ENCODE results near the gene OR52A5. TPM values are rescaled to one million over a fixed set of nuclear protein-coding genes. Genes with fewer than 3 reads are reported as not detected.
"Not testable (repeated sequence)": the region's sequence is repeated elsewhere in the genome, so short reads cannot be mapped to it uniquely, and the experiment has no call there.

OR52A5 gene
- not detected for polyA plus RNA-seq (ENCODE audit: insufficient read length)
- long read RNA-seq, donor 1, result 0 reads
- long read RNA-seq, donor 2, result 0 reads
- long read RNA-seq, donor 3, result 0 reads
- long read RNA-seq, donor 4, result 0 reads
- long read RNA-seq, donor 5, result 0 reads
- long read RNA-seq, donor 6, result 0 reads
- long read RNA-seq, donor 7, result 0 reads
- long read RNA-seq, donor 8, result 0 reads

DNA sequence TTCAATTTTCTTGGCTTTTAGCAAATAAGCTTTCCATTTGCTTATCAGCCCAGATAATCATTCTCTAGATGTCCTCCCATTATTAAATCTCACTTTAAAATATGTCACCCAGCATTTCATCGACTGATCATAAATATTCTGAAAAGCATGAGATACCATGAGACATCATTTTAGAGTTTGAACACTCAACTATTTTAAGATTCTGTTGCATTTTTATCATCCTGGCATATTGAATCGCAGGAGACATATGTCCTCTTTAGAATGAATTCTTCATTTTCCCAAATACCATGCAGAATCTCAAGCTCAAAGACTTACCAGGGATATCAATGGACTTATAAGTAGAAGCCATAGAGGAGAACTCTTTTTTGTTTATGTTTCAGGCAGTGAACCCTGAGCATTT, at the start of gene OR52A5:
OR52A5 (minus strand) TSS at position 361 of the 400 bp plus-strand sequence. CDS start 5,714 bp downstream, outside the sequence.
- no peak for DNase-seq

DNA sequence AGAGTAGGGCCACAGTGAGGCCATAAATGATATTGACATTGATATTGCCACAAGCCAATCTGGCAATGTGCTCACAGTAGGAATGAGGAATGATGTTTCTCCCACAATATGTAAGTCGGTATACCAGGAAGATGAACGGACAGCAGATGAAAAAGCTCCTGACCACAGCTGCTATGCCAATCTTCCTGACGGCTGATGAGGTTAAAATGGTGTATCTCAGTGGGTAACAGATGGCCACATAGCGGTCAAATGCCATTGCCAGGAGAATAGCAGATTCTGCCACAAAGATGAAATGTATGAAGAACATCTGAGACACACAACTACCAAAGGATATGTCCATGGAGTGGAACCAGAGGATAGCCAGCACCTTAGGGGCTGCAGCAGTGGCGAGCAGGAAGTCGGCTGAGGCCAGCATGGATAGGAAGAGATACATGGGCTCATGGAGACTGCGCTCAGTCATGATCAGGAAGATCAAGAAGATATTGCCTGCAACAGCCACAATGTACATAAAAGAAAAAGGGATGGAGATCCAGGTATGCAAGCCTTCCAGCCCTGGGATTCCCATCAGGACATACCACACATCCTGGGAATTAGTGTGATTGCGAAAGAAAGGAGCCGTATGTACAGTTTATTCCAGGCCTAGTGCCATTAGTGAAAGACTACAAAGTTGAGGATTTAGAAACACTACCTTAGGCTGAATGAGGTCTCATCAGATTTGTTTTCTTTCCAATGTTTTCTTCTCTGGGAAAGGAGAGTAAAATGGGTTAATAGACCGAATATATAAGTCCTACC, 40.1 kb upstream of the OR52A5 start:
- DNase-seq, result no peak

DNA sequence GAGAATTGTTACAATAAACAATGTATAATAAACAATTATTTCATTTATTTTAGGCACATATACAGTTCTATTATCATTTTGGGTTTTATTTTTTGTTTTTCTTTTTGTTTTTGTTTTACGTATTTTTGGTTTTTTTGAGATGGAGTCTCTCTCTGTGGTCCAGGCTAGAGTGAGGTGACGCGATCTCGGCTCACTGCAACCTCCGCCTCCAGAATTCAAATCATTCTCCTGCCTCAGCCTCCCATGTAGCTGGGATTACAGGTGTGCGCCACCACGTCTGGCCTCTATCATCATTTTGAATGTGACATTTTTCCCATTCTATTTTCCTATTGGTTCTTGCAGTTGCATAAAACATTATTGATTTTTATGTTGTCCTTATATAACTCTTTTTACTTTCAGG, 36.8 kb upstream of the OR52A5 start:
- DNase-seq, result no peak

DNA sequence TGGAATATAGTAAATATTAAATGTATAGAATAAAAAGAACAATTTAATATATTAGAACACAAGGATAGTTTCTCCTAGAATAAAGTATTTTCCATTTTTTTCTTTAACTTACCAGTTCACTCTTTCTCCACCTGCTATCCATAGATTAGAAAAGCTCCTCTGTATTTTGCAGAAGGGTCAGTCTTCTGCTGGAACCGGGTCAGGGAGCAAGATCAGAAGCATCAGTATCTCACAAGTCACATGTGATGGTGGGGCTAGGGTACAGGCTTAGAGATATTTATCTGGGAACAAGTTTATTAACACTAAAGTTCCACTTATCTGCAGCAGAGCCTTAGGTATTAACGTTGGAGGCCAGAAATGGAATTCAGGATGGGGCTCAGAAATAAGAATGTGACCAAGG, 33.7 kb upstream of the OR52A5 start:
- DNase-seq, result no peak

DNA sequence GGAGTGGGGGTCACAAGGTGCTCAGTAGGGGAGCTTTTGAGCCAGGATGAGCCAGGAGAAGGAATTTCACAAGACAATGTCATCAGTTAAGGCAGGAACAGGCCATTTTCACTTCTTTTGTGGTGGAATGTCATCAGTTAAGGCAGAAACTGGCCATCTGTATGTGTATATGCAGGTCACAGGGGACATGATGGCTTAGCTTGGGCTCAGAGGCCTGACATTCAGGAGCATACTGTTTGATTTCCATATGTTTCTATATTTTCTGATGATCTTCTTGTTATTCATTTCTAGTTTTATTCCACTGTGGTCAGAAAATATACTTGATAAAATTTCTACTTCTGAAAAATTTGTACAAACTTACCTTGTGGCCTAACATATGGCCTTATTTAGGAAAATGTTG, 27.7 kb upstream of the OR52A5 start:
- DNase-seq, result not testable (repeated sequence)

DNA sequence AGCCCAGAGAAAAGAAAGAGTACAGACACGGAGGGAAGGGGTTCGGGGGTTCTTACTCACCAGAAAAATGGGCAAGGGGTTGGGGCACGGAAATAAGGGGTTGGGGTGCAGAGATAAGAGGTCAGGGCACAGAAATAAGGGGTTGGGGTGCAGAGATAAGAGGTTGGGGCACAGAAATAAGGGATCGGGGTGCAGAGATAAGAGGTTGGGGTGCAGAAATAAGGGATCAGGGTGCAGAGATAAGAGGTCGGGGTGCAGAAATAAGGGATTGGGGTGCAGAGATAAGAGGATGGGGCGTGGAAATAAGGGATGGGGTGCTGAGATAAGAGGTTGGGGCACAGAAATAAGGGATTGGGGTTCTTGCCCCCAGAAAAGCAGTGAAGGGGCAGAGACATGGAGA, 26.7 kb upstream of the OR52A5 start:
- DNase-seq, result not testable (repeated sequence)

DNA sequence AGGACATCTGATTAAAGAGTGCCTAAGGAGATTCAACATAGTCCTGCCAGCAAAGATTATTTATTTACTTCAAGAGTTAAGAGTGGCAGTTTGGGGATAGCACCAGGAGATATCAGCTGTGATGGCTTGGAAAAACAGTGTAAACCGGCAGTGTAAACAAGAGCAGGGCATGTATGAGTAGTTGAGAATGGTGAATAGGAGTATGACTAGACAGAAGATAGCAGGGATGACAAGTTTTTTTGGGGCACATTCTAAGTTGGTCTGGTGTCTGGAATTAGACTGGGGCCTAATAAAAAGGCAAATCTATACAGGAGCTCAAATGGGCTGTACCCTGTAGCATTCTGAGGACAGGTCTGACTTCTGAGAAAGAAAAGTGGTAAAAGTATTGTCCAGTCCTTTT, 22.9 kb upstream of the OR52A5 start:
- not testable (repeated sequence) for DNase-seq

DNA sequence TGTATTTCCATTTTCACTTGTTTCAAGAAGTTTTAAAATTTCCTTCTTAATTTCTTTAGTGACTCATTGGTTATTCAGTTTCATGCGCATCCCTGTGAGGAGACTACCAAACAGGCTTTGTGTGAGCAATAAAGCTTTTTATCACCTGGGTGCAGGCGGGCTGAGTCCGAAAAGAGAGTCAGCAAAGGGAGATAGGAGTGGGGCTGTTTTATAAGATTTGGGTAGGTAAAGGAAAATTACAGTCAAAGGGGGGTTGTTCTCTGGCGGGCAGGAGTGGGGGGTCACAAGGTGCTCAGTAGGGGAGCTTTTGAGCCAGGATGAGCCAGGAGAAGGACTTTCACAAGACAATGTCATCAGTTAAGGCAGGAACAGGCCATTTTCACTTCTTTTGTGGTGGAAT, 22.1 kb upstream of the OR52A5 start:
- DNase-seq, result not testable (repeated sequence)

DNA sequence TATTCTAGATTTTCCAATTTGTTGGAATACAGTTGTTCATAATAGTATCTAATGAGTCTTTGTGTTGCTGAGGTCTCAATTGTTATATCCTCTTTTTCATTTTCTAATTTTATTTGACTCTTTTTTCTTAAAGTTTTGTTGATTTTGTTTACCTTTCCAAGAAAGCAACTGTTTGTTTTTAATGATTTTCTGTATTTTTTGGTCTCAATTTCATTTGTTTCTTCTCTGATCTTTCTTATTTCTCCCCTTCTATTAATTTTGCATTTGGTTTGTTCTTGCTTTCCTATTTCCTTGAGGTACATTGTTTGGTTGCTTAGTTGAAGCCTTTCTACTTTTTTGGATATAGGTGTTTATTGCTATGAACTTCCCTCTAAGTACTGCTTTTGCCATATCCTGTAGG, 21.6 kb upstream of the OR52A5 start:
- no peak for DNase-seq

DNA sequence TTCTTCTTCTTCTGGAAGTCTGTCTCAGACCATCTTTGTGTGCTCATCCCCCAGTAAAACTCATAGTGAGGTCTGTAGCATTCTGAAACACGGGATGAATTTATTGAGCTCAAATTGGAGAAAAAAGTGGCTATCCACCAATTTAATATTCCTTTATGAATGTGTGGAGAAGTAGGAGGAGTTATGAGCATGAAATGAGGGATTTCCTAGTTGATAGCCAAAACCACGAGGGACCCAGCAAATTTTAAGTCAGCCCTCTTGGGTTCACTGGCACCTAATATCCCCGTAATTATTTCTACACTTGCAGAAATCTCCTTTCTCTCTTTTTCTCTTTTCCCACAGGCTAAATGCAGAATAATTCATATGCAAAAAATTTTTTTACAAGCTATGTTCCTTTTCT, 16.5 kb upstream of the OR52A5 start, which contains the start of gene OR52A1:
OR52A1 (minus strand) TSS at position 101 of the 400 bp plus-strand sequence. CDS start 2,388 bp downstream, outside the sequence.
- DNase-seq, result no peak

DNA sequence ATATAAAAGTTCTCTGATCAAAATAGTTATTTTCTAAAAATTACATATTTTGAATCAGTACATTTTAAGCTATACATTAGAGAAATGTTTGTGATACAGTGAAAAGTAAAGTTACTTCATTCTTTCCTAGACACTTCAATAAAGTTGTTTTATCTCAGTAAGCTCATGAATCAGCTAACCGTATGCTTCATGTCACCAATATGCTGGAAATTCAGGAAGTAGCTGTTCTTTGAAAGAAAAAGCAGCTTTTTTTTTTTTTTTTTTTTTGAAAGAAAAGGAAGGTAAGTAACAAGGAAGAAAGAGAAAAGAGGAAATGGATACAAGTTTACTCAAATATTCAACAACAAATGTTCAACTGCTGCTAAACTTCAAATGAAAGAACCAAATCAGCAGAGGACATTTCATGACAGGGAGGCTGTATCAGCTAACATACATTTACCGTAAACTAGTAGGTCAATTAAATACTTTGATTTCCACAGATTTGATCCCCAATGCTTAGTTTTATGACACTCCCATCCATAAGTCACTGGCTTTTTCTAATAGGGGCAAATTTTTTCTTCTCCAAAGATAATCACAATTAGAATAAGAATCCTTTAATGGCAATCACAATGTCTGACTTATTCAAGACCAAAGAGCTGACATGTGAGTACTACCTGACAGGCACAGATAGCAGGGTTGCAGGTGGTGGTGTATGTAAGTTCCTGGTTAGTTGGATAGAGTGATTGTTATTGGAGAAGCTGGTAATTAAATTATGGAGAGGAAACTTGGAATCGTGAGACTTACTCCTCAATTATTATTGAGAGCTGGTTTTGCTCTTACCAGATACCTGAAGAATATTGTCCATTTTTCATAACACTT, 15.6 kb upstream of the OR52A5 start:
- DNase-seq, result no peak

DNA sequence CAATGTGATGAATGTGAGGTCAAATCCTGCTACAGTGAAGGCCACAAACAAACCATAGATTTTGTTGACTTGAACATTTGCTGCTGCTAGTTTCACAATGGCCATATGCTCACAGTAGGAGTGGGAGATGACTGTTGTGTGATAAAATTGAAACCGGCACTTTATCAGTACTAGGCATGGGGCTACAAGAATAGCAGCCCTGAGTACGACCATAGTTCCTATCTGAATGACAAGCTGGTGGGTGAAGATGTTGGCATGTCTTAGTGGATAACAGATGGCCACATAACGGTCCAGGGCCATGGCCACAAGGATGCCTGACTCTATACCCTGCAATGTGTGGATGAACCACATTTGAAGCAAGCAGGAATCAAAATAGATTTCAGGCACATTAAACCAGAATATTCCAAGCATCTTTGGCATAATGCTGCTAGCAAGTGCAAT, 13.6 kb upstream of the OR52A5 start:
- no peak for DNase-seq

DNA sequence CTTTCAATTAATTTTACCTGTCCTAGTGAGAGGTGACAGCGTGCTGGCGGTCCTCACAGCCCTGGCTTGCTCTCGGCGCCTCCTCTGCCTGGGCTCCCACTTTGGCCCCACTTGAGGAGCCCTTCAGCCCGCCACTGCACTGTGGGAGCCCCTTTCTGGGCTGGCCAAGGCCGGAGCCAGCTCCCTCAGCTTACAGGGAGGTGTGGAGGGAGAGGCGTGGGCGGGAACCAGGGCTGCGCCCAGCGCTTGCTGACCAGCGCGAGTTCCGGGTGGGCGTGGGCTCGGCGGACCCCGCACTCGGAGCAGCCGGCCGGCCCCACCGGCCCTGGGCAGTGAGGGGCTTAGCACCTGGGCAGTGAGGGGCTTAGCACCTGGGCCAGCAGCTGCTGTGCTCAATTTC, 6.0 kb upstream of the OR52A5 start:
- DNase-seq, result not testable (repeated sequence)

DNA sequence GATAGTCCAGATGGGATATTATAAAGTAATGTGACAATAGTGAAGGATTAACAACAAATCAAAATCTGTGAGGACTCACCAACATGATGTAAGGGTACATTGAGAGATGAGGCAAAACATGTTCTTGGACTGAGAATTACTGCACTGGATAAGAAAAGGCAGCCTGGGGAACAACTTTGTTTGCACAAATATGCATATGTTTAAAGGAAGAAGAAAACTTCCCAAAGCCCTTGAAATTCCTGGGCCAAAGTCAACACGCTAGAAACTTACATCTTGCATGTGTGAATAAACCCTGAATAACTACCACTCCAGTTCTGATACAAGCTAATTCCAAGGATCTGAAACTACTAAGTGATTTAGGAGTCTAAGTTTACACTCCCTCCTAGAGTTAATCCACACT, 1.1 kb downstream of the OR52A5 start:
- no peak for DNase-seq

DNA sequence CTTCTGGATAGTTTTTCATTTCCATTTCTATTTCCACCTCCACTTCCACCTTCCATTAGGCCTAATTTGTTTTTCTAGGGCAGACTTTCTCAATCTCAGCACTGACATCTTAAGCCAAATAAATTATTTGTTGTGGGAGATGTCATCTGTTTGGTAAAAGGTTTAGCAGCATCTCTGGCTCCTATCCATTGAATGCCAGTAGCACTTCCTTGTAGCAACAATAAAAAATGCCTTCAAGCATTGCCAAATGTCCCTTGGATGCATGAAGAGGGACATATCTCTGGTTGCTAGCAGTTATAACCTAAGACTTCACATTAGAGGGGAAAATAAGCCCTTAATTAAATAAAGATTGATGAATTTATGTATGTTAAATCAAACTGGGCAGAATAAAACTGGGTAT, 1.9 kb downstream of the OR52A5 start:
- no peak for DNase-seq

DNA sequence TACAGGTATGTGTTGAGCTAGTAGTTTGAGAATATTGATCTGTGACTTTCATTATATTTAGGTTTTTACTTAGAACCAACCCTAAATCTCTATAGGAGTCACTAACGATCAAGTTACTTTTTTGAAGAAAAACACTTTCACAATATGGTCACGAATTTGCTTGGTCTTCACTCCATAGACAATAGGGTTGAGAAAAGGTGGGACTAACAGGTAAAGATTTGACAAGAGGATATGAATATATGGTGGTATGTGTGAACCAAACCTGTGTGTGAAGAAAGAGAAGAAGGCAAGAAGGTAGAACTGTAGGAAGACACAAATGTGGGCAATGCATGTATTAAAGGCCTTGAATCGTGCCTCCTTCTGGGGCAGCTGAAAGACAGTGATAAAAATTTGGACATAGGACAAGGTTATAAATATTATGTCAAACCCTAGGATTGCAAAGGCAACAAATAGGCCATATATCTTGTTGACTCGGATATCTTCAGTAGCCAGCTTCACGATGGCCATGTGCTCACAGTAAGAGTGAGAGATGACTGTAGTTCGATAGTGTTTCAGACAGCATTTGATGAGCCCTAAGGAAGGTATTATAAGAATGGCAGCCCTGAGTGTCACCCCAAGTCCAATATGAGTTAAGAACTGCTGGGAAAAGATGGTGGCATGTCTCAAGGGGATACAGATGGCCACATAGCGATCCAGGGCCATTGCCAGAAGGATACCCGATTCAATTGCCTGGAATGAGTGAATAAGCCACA, 6.4 kb downstream of the OR52A5 start:
- DNase-seq, result no peak

DNA sequence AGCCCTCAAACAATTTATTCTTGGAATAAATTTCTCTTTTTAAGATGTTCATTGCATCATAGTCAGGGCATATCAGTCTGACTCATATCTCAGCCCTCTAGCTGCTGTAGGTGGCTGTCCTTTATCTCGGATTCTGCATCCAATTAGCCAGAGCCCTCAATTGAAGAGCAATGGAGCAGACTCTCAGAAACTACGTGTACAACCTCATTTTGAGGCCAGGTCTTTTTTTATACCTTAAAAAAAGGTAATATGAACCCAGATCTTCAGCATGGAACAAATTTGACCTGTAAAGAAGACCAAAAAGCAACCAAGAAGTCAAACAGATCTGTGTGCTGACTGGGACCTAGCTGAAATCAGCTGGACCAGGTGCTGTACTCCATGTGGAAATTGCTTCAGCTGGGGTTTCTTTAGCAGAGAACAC, 8.7 kb downstream of the OR52A5 start:
- no peak for DNase-seq

DNA sequence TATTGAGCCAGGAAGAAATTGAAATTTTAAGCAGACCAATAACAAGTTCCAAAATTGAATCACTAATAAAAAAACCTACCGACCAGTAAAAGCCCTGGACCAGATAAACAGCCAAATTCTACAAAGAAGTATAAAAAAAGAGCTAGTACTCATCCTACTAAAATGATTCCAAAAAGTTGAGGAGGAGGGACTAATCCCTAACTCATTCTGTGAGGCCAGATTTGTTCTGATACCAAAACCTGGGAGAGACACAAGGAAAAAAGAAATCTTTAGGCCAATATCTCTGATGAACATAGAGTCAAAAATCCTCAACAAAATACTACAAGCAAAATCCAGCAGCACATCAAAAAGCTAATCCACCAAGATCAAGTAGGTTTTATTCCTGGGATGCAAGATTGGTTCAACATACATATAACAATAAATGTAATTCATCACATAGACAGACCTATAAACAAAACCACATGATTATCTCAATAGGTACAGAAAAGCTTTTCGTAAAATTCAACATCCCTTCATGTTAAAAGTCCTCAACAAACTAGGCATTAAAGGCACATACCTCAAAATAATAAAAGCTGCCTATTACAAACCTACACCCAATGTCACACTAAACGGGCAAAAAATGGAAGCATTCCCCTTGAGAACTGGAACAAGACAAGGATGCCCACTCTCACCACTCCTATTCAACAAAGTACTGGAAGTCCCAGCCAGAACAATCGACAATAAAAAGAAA, 13.1 kb downstream of the OR52A5 start:
- no peak for DNase-seq

DNA sequence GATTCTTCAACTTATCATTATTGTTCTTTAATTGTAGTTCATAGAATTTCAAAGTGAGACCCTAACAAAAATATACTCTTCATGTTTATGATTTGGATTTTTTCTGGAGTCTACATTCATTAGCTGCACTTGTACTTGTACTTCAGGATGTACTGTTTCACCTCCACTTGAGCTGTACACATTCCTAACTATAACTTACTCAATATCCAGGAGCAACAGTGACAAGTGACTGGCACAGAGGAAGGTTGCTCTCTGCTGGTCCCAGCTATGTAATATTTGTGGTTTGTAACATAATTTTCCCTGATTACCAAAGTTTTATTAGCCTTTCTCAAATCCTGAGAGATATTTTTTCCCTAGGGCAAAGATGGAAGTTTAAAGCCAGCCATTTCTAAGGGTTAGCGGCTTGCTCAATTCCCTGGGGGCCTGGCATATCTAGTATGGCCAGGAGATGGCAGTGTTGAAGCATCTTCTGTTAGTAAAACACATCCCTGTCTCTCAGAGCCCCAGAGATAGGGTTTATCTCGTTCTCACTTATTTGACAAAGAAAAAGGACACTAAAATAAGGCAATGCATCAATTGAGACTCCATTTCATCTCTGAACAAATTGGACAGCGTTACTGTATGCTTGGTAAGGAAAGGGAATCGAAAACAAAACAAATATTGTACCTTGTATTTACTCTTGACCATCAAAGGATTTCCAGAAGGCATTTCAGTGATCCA, 14.2 kb downstream of the OR52A5 start:
- peak; percentile 57 for DNase-seq

DNA sequence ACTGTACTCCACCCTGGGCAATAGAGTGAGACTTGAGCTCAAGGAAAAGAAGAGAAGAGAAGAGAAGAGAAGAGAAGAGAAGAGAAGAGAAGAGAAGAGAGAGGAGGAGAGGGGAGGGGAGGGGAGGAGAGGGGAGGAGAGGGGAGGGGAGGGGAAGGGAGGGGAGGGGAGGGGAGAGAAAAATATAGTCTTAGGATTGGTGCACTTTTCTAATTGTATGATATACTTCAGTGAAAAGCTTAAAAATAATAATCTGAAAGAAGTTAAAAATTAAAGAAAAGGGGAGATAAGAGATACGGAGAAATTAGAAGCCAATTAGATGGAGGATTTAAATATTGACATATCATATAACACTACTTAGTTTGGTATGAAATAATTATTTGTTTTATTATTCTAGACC, 19.3 kb downstream of the OR52A5 start:
- no peak for DNase-seq

DNA sequence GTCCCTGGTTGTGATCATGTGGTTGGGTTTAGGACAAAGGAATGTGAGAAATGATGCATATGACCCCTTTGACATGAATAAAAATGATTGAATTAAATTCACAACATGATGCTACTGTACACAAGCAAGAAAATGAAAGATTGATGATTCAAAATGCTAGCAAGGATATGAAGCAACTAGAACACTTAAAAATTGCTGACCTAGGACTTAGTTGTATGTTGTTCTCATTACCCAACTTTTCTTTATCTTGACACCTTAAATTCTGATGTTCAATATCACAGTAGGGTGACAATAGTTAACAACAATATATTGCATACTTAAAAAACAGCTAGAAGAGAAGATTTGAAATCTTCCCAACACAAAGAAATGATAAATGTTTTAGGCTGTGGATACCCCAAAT, 20.6 kb downstream of the OR52A5 start:
- no peak for DNase-seq
